ENCODE results near the gene RAD23B.

The RAD23B gene

GRCh38 chr9:107338911-107339659, 56.0 kb downstream of the RAD23B start:
- H3K27me3 Mint-ChIP-seq (ENCODE audit: low read depth): no peaks in the 10 kb centered on the region

GRCh38 chr9:107340920-107341632, 58.0 kb downstream of the RAD23B start:
- Mint-ChIP-seq H3K4me1 (ENCODE audit: low read depth) (peaks cover 10% of the 10 kb centered on the region), H3K27ac (no peak overlapping the region), H3K4me3 (no peak overlapping the region), H3K27me3 (ENCODE audit: low read depth) (no peaks in the 10 kb centered on the region), H3K36me3 (ENCODE audit: low read depth) (peaks cover 4% of the 10 kb centered on the region), H3K9me3 (no peaks in the 10 kb centered on the region)
- peak; percentile 66 for DNase-seq (ENCODE audit: low spot score)

More at GRCh38 chr9:107338911-107339659, 56.0 kb downstream of the RAD23B start:
- Mint-ChIP-seq H3K27ac (no peak overlapping the region), H3K9me3 (no peaks in the 10 kb centered on the region), H3K4me3 (no peak overlapping the region), H3K36me3 (ENCODE audit: low read depth) (peaks cover 11% of the 10 kb centered on the region), H3K4me1 (ENCODE audit: low read depth) (peaks cover 3% of the 10 kb centered on the region)
- DNase-seq (ENCODE audit: low spot score): no peak

- no peak overlapping the region for H3K27ac Mint-ChIP-seq
- DNase-seq (ENCODE audit: low spot score): no peak
- no peaks in the 10 kb centered on the region for H3K9me3 Mint-ChIP-seq
- no peaks in the 10 kb centered on the region for H3K27me3 Mint-ChIP-seq (ENCODE audit: low read depth)
- no peak overlapping the region for H3K4me3 Mint-ChIP-seq
- peaks cover 10% of the 10 kb centered on the region for H3K4me1 Mint-ChIP-seq (ENCODE audit: low read depth)
- peaks cover 4% of the 10 kb centered on the region for H3K36me3 Mint-ChIP-seq (ENCODE audit: low read depth)
These were observed 59.5 kb downstream of the RAD23B start for GRCh38 chr9:107342476-107343161.

GRCh38 chr9:107345327-107345726, 62.2 kb downstream of the RAD23B start:
- Mint-ChIP-seq H3K36me3 (ENCODE audit: low read depth) (no peaks in the 10 kb centered on the region), H3K4me1 (ENCODE audit: low read depth) (peaks cover 10% of the 10 kb centered on the region), H3K27me3 (ENCODE audit: low read depth) (no peaks in the 10 kb centered on the region), H3K27ac (no peak overlapping the region), H3K9me3 (no peaks in the 10 kb centered on the region), H3K4me3 (no peak overlapping the region)
- DNase-seq (ENCODE audit: low spot score): no peak

- Mint-ChIP-seq H3K27me3 (ENCODE audit: low read depth) (peaks cover 3% of the 10 kb centered on the region), H3K9me3 (no peaks in the 10 kb centered on the region), H3K4me1 (ENCODE audit: low read depth) (peaks cover 7% of the 10 kb centered on the region), H3K4me3 (no peak overlapping the region), H3K36me3 (ENCODE audit: low read depth) (no peaks in the 10 kb centered on the region), H3K27ac (no peak overlapping the region)
- no peak for DNase-seq (ENCODE audit: low spot score)
These were observed 65.8 kb downstream of the RAD23B start for GRCh38 chr9:107348836-107349235.

- no peaks in the 10 kb centered on the region for H3K36me3 Mint-ChIP-seq (ENCODE audit: low read depth)
- no peak for DNase-seq (ENCODE audit: low spot score)
- H3K27ac Mint-ChIP-seq: no peak overlapping the region
- H3K9me3 Mint-ChIP-seq: no peaks in the 10 kb centered on the region
- no peak overlapping the region for H3K4me3 Mint-ChIP-seq
- peaks cover 3% of the 10 kb centered on the region for H3K27me3 Mint-ChIP-seq (ENCODE audit: low read depth)
- H3K4me1 Mint-ChIP-seq (ENCODE audit: low read depth): no peaks in the 10 kb centered on the region
These were observed 67.4 kb downstream of the RAD23B start for GRCh38 chr9:107350443-107350842.

- no peak overlapping the region for H3K4me3 Mint-ChIP-seq
- no peak for DNase-seq (ENCODE audit: low spot score)
- H3K36me3 Mint-ChIP-seq (ENCODE audit: low read depth): no peaks in the 10 kb centered on the region
- H3K4me1 Mint-ChIP-seq (ENCODE audit: low read depth): no peaks in the 10 kb centered on the region
- no peak overlapping the region for H3K27ac Mint-ChIP-seq
- peaks cover 3% of the 10 kb centered on the region for H3K27me3 Mint-ChIP-seq (ENCODE audit: low read depth)
- no peaks in the 10 kb centered on the region for H3K9me3 Mint-ChIP-seq
These were observed 68.4 kb downstream of the RAD23B start for GRCh38 chr9:107351382-107352045.

GRCh38 chr9:107355394-107355793, 72.3 kb downstream of the RAD23B start:
- Mint-ChIP-seq H3K27ac (no peak overlapping the region), H3K36me3 (ENCODE audit: low read depth) (no peaks in the 10 kb centered on the region), H3K27me3 (ENCODE audit: low read depth) (peaks cover 3% of the 10 kb centered on the region), H3K9me3 (no peaks in the 10 kb centered on the region), H3K4me3 (no peak overlapping the region), H3K4me1 (ENCODE audit: low read depth) (no peaks in the 10 kb centered on the region)
- no peak for DNase-seq (ENCODE audit: low spot score)

GRCh38 chr9:107358986-107359385, 75.9 kb downstream of the RAD23B start:
- Mint-ChIP-seq H3K9me3 (no peaks in the 10 kb centered on the region), H3K4me1 (ENCODE audit: low read depth) (no peaks in the 10 kb centered on the region), H3K27ac (no peak overlapping the region), H3K4me3 (no peak overlapping the region), H3K27me3 (ENCODE audit: low read depth) (no peaks in the 10 kb centered on the region), H3K36me3 (ENCODE audit: low read depth) (no peaks in the 10 kb centered on the region)
- DNase-seq (ENCODE audit: low spot score): no peak

- no peak overlapping the region for H3K4me3 Mint-ChIP-seq
- no peaks in the 10 kb centered on the region for H3K27me3 Mint-ChIP-seq (ENCODE audit: low read depth)
- H3K36me3 Mint-ChIP-seq (ENCODE audit: low read depth): no peaks in the 10 kb centered on the region
- no peak for DNase-seq (ENCODE audit: low spot score)
- H3K9me3 Mint-ChIP-seq: no peaks in the 10 kb centered on the region
- H3K27ac Mint-ChIP-seq: no peak overlapping the region
- no peaks in the 10 kb centered on the region for H3K4me1 Mint-ChIP-seq (ENCODE audit: low read depth)
These were observed 77.0 kb downstream of the RAD23B start for GRCh38 chr9:107360098-107360497.

GRCh38 chr9:107361816-107362215, 78.7 kb downstream of the RAD23B start:
- Mint-ChIP-seq H3K9me3 (no peaks in the 10 kb centered on the region), H3K27ac (peak overlapping the region; percentile 11), H3K4me3 (no peak overlapping the region), H3K27me3 (ENCODE audit: low read depth) (no peaks in the 10 kb centered on the region), H3K36me3 (ENCODE audit: low read depth) (no peaks in the 10 kb centered on the region), H3K4me1 (ENCODE audit: low read depth) (no peaks in the 10 kb centered on the region)
- DNase-seq (ENCODE audit: low spot score): no peak

GRCh38 chr9:107363516-107364152, 80.6 kb downstream of the RAD23B start:
- H3K4me1 Mint-ChIP-seq (ENCODE audit: low read depth): no peaks in the 10 kb centered on the region
- H3K27ac Mint-ChIP-seq: no peak overlapping the region
- no peaks in the 10 kb centered on the region for H3K9me3 Mint-ChIP-seq
- no peaks in the 10 kb centered on the region for H3K27me3 Mint-ChIP-seq (ENCODE audit: low read depth)
- H3K36me3 Mint-ChIP-seq (ENCODE audit: low read depth): no peaks in the 10 kb centered on the region
- no peak overlapping the region for H3K4me3 Mint-ChIP-seq
- no peak for DNase-seq (ENCODE audit: low spot score)

GRCh38 chr9:107367727-107368502, 84.8 kb downstream of the RAD23B start:
- H3K27ac Mint-ChIP-seq: no peak overlapping the region

More at GRCh38 chr9:107367727-107368502, 84.8 kb downstream of the RAD23B start:
- Mint-ChIP-seq H3K27me3 (ENCODE audit: low read depth) (peaks cover 4% of the 10 kb centered on the region), H3K4me3 (no peak overlapping the region), H3K4me1 (ENCODE audit: low read depth) (no peaks in the 10 kb centered on the region), H3K36me3 (ENCODE audit: low read depth) (no peaks in the 10 kb centered on the region), H3K9me3 (no peaks in the 10 kb centered on the region)
- no peak for DNase-seq (ENCODE audit: low spot score)
